CD4-positive, alpha-beta T cell treated with Interleukin-4 for 4 hours (primary cell): ENCODE data around the gene CACNB2.
A peak's percentile ranks its signal among the peaks of the same experiment; 100 is the strongest.

Experiments
- DNase-seq: peaks from one replicate; pipeline ENCODE4 v3.0.0-alpha.2; 2020

Gene CACNB2

DNA sequence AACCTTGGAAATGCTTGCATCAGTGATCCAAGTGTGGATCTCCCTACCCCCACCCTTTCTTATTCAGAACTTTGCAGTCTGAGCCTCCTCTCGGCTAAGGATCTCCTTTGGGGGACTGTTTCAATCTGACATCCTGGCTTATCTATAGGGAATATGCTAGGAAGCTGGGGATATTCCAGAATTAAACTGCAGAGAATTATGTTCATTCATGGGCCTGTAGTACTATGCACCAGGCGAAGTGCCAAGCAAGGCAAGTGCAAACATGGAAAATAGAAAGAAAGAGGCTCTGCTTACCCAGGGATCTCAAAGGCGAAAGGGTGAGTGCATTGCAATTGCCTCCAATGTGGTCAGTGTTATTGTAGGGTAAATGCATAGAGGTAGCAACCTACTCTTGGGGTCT is 96.5 kb downstream of the CACNB2 start:
- no peak for DNase-seq

DNA sequence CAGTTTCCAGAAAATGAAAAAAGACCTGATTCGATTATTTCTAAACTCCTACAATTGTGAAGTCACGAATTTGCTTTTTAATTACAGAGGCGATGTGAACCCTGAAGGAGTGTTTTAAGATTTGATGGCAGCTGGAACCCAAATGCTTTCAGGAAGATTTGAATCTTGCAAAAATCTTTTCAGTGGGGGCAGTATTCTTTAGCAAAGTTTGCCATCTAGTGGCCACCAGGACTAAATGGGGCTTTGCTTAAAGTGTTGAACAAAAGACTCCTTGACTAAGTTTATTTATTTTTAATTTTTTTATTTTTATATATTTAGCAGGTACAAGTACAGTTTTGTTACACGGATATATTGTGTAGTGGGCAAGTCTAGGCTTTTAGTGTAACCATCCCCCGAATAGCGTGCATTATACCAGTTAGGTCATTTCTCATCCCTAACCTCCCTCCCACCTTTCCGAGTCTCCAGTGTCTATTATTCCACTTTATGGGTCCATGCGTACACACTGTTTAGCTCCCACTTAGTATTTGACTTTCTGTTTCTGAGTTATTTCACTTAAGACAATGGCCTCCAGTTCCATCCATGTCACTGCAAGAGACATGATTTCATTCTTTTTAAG is 98.8 kb downstream of the CACNB2 start:
- peak; percentile 2 for DNase-seq

DNA sequence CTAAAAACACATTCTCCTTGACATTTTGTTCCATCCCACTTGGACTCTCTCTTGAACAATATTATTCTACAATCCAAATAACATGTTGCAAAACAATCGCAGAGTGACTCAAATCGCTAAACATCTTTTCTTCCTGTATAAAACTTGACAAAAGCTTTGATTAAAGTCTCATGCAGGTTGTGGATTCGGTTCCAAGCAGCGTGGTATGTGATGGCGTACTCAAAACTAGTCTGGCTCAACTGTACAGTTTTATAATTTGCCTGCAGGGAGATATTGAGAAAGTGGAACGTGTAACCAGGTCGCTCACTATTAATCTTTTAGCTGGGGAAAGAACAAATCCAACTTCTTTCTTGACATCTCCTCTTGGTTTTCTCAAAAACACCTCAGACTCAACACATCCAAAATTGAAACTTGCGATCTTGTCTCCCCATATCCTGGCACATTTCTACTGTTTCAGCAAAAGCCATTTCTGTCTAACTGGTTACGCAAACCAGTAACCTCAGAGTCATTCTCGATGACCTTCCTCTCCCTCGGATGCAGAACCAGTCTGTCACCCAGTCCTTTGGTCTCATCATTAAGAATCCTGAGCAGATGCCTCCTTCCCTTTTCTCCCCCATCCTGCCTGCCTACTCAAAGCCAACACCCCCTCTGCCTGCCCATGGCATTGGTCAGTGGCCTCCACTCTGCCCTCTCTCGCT is 100.1 kb downstream of the CACNB2 start:
- DNase-seq, result no peak

DNA sequence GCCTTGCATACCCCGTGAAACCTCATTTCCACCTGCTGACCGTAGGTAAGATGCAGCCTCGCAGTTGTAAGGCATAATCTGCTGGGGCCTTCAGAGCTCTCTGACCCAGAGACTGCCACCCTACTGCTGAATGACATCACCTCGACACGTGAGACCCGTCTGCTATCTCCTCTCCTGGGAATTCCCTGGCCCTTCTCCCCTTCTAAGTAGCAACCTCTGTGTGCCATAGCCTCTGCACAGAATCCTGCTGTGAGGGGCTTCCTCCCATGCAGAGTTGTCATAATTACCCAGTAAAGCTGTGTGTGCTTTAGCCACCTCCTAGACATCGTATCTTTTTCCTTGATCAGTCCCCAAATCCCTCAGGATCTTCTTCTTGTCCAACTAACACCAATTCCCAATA is 106.7 kb downstream of the CACNB2 start:
- DNase-seq, result no peak

DNA sequence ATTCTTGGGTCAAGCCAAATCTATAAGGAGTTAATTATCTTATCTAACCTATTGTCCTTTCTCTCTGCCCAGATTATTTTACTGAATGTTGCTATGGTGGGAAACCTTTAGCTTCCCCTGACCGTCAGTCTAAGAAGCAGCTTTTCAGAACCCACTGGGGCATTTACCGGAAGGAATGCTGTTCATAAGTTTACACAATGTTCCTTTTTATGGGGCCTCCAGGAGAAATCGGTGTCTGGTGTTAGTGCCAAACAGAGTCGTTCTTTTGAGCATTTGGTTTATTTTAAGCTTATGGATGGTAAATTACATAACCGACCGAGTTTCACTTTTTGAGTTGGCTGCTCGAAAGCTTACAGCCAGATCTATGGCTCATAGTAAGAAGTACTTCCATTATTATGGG is 111.9 kb downstream of the CACNB2 start:
- DNase-seq, result no peak

DNA sequence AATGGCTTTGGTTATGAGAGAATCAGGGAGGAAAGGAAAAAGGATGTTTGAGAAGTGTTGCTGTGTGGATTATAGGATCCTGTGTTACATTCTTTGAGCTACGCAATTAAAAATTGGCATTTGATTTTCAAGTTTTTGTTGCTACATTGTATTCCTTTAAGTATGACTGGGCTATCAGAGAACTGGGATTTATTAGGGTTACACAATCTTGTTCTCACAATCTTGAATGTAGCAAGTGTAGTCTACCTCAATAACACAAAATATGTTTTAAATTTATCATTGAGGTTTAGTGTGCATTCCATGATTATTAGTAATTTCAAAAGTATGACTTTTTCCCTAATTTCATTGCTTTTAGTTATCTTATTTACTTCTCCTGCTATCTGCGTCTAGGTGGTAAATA is 113.9 kb downstream of the CACNB2 start:
- no peak for DNase-seq

DNA sequence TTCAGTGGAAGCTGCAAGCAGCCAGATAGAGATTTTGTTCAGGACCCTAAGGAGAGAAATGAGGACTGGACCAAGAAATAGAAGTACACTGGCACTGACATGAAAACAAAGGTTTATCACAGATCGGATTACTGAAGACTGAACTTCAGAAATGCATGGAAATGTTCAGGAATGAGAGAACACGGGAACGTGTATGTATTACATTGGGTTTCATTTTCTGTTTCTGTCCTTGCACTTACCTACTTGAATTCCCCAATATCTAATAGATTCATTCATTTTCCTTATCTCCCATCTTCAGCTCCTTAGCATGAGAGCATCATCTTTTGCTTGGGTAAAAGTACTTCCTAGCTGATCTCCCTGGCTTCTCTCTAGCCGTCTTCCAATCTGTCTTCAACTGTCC is 114.5 kb downstream of the CACNB2 start:
- no peak for DNase-seq

DNA sequence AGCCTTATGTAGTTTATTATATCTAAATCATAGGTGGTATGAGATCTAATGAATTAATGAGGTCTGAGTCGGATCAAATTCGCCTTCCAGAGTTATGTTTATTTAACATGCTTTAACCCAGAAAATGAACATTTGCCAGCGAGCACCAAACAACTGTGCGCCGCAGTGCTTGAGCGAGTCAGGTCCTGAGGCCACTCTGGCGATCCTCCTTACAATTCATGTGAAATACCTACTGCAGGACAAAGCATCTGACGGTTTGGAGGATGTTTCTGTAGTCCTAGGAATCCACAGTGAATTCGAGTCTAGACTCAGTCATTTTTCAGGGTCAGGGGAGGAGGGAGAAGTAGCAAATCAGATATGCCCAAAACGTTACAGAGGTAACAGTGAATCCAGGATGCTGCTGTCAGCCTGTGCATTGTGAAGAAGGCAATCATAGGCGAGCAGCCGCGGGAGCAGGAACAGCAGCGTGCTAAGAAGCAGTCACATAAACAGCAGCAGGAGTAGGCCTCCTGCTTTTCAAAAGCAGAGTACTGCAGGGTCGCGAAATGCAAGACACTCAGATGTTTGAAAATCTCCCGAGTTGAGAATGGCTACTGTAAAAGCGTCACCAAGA is 120.2 kb downstream of the CACNB2 start:
- no peak for DNase-seq

DNA sequence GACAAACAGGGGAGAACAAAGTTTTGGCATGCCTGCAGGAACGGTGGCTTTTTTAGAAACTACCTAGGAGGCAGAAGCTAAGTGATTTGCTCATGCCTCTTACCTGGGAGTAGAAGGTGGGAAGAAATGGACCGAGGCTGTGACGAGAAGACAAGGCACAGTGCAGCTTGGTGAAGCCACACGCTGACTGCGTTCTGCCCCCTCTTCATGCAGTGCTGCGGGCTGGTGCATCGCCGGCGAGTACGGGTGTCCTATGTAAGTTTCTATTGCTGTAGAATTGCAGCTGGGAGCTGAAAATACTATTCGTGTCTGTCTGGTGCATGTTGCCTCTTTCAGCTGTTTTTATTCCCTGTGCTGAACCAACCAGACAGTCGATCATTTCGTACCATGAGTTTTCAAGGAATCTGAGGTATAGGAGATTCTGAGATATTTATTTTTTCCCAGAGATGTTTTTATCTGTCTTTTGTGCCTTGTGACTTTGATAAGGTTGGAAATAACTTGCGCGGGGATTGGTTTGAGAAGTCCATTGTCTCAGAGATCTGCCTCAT is 120.9 kb downstream of the CACNB2 start:
- DNase-seq, result no peak

DNA sequence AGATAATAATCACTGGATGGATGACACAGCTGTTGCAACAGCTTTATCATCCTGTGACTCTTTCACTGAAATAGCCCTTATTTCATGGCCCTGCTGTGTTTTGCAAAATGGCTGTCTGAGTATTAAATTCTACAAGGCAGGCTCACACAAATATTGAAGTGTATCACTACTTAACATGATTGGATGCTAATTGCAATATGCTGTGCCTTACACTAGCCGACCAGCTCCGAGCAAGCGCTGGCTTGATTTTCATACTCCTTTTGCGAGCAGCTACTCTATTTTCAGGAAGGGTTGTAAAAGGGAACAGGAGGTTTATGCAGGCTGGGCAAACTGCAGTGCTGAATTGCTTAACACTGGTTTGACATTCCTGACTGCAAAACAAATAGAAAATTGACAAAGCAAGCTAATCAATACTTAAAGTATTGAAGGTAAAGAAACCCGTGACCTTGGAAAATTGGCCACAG is 121.6 kb downstream of the CACNB2 start:
- DNase-seq, result no peak

DNA sequence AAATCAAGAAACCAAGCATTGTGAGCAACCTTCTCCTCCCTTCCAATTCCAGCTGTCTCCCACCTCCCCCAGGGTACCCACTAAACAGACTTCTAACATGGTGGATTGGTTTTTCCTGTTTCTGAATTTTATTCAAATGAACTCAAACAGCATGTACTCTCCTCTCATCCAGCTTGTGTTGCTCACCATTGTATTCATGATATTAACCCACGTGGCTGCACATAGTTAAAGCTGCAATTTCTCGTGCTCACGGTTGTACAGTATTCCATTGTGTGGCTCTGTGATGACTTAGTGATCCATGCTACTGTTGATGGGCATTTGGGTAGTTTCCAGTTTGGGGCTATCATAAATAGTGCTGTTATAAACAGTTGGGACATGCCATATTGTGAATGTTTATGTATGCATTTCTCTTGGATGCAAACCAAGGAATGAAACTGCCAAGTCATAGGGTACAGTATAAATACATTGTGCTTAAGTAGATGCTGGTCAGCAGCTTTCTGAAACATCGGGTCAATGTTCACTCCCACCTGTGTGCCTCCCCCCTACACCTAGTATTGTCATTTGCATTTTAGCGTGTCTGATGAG is 124.3 kb downstream of the CACNB2 start:
- no peak for DNase-seq

DNA sequence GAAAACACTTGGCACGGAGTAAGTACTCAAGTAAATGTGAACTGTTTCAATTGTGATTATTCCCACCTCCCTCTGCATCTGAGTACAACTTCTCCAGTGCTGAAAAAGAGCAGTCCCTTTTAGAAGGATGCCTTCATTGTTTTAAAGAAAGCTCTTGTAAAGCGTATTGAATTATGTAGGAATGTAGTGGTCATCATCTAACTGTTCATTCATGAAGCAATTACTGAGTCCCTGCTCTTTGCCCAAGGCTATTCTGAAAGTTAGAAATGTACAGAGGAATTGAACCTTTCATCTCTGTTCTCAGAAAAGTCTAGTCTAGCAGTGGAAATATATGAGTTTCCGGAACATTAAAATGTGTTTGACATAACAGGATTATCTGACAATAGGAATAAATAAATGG is 127.8 kb downstream of the CACNB2 start:
- no peak for DNase-seq

DNA sequence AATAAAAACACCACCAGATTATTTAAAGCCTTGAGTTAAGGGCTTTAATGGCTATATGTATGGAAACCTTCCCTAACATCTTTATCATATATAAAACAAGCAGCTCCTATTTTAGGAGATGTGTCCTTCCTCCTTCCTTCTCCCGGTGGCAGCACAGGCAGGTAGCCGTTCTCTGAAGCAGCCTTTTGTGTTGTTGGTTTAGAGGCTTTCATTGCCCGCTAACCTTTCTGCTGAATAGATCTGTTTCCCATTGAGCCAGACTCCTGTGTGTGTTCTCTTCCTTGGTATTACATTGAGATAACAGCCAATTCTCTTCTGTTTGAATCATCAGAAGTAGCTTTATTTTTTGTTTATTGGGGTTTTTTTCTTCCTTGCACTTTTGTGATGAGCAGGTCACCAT is 131.3 kb downstream of the CACNB2 start:
- DNase-seq, result no peak

DNA sequence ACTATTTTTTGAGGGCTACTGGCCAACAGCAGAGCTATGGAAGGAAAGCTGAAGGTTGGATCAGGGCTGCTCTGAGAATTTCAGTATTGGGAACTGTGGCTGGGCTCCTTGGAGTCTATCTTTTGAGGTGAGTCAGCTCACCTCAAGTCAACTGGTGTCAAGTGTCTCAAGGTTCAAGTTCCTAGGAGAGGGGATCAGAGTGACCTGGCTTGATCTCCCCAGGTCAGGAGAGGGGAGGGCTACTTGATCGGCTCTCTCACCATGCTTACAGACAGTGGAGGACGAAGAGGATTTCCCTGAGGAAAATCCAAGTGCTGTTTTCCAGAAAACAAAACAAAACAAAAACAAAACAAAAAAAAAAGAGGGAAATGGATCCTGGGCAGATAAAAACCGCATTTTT is 132.8 kb downstream of the CACNB2 start:
- no peak for DNase-seq

DNA sequence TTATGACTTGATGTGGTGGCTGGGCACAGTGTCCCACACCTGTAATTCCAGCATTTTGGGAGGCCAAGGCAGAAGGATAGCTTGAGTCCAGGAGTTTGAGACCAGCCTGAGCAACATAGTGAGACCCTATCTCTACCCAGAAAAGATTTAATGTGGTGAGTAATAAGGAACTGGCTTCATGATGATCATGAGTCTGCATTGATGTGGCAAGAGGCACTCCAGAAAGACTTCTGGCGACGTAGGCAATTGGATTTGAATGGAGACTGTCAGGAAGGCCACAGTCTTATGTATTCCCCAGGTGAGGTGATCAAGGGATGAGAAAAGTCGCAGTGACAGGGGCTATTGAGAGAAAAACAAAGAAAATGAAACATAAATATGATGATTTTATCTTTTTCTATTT is 138.0 kb downstream of the CACNB2 start:
- no peak for DNase-seq

DNA sequence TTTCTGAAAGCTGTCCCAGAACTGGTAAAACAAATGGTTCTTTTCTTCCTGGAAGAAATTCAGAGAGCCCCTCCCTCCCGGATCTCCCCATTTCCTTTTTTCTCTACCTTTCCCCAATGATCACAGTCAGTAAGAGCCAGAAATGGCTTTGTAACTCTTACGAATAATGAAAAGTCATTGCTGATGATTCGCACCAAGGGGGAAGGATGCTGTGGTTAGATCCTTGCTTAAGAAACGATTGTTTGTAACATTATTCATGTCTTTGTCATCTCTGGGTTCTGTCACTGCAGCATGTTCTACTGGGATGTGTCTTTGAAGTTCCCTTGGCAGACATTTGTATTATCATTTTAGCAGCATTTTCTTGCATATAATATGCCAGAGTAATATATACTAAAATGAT is 138.9 kb downstream of the CACNB2 start:
- no peak for DNase-seq

DNA sequence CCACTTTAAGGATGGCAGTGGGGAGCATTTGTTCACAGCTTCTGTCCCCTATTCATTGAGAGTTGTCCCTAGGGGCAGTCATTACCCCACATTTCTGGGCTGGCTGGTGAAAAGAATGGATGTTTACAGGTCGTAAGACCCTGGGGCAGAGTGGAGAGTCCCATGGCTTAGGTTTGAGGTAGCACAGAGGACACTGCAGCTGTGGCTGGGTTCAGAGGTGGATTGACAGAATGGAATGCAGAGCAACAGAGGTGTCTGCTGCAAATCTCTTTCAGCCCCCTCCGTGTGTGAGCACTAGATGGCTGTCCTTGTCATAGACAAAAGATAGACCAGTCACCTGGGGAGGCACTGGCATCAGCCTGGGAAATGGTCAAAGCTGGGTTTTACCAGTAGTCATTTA is 141.9 kb downstream of the CACNB2 start:
- no peak for DNase-seq

DNA sequence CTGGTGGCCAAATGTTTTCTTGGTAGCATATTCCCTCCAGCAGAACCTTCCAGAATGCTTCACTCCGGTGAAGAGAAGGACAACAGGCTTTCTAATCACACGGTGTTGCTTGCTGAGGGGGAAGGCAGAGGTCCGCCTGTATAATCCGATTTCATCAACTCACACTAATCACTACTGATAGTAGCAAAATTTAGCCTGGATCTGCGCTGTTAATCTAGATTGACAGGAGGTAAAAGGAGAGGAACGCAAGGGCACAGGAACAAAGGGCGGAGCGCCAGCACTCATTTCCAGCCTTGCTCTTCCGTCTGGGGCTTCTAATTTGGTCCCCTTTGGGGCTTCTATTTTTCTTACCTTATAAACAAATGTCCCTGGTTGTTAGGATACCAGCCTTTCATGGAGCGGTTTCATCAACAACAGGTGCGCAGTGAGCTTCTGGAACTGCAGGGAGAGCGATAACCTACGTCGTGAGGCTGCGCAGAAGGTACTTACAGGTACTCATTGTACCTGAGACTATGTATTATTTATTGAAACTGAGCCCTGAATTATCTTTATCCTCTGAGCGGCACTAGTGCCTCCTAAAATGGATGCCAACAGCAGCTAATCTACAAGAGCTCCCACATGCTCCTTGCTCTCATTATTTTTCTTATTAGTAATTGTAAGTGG is 150.6 kb downstream of the CACNB2 start:
- no peak for DNase-seq

DNA sequence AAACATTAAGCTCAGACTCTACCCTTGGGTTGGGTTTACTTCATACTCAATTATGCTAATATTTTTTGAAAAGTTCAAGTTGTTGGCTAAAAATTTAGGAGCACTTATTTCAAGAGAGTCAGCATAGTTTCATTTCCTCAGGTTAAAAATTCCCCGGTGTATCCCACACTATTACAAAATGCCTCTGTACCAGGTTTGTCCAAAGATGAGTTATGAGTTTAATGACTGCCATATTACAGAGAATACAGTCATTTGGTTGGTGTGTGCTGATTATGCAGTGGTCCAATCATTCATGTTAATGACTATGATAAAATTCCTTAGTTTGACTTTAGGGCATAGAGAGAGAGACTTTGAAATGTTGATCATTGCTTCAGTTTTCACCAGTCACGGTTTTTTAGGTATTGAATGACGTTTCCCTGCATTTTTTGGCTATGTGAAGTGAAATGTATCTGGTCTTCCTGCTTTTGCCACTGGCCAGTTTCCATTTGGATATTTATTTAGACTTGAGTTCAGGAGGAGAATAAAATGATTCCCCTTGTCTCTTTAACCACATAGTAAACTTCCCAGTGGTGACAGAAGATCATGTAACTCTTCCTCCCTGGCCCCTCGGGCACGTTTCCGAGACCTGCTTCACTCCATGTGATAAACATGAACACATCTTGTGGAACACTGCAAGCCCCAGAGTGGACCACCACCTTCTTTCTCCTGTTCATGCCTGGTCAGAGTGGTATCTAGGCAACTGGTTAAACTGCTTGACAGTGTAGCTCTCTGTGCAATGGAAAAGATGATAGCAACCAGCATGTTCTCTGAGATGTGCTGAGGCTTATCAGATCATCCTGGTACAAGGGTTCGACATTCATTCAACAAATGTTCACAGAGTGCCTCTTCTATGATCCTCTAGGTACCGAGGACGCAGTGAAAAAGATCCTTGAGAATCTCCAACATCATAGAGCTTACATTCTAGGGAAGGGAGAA is 153.6 kb downstream of the CACNB2 start:
- DNase-seq, result no peak

DNA sequence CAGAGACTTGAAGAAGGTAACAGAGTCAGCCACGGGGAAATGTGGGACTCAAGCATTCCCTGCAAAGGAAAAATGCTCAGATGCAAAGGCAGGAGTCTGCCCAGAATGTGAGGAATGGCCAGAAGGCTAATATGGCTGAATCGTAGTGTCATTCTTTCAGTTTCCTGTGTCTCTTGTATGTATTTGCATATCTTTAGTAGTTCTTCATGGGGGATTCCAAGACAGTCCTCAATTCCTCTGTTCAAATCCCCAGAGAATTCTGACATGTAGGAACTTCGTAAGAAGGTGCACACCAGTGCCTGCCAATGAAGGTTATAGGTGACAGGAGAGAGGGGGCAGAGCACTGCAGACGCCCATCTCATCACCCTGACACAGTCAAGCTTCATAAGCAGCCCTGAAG is 154.4 kb downstream of the CACNB2 start:
- DNase-seq, result no peak

DNA sequence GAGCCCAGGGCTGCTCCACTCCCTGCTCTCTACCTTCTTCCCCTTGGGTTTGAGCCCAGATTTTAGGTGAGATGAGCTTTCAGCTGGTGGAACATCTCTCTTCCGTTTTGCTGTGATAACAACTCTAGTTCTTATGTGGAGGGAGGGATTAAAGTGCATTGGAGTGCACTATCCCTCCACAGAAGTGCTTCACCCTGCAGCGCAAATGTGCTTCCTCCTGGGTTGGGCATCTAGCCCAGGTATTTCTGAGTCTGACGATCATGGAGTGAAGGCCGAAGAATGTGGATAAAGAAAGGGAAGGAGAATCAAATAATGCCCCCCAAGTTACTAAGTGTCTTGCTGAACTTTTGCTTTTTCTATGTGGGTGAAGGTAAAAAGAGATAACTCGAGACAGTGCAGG is 157.4 kb downstream of the CACNB2 start:
- DNase-seq, result no peak

DNA sequence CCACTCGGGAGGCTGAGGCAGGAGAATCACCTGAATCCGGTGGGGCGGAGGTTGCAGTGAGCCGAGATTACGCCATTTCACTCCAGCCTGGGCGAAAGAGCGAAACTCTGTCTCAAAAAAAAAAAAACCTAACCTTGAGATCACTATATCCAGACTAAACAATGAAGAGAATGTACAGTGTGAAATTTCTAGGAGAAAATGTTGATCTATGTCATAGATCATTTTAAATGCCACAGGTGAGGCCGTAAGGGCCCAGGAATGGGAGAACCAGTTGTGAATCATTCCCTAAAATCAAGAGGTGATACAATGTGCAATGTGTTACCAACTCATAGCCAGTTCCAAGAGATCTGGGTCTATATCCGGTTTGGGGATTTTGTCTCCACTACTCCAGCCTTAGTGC is 158.0 kb downstream of the CACNB2 start:
- DNase-seq, result no peak
